ENCODE results near the gene DQX1.

The DQX1 gene

GRCh38 chr2:74515271-74515980 is 10.6 kb downstream of the DQX1 start:
- FAIRE-seq (no peak), DNase-seq (ENCODE audit: insufficient read length, low spot score) (no peak)
- no peak for TF ChIP-seq POLR2A (IDR thresholded peaks at IDR 0.05; ENCODE audit: low read depth, low read length)

GRCh38 chr2:74514368-74515270 is 11.4 kb downstream of the DQX1 start, which contains the start of gene TLX2:
TSS of gene TLX2 (plus strand) at chr2:74514450. CDS start at chr2:74514807, 357 bp downstream.
- peak; percentile 12; the same call in 1 of the 2 replicates for TF ChIP-seq POLR2A (IDR thresholded peaks at IDR 0.05; ENCODE audit: low read depth, low read length)
- DNase-seq (ENCODE audit: insufficient read length, low spot score) (no peak), FAIRE-seq (no peak)

GRCh38 chr2:74513605-74514367 is 12.2 kb downstream of the DQX1 start:
- DNase-seq (ENCODE audit: insufficient read length, low spot score): no peak
- no peak for TF ChIP-seq POLR2A (IDR thresholded peaks at IDR 0.05; ENCODE audit: low read depth, low read length)
- FAIRE-seq: no peak

- TF ChIP-seq POLR2A (IDR thresholded peaks at IDR 0.05; ENCODE audit: low read depth, low read length): no peak
- FAIRE-seq (no peak), DNase-seq (ENCODE audit: insufficient read length, low spot score) (no peak)
These were observed 13.1 kb downstream of the DQX1 start for GRCh38 chr2:74512744-74513604.

DNA sequence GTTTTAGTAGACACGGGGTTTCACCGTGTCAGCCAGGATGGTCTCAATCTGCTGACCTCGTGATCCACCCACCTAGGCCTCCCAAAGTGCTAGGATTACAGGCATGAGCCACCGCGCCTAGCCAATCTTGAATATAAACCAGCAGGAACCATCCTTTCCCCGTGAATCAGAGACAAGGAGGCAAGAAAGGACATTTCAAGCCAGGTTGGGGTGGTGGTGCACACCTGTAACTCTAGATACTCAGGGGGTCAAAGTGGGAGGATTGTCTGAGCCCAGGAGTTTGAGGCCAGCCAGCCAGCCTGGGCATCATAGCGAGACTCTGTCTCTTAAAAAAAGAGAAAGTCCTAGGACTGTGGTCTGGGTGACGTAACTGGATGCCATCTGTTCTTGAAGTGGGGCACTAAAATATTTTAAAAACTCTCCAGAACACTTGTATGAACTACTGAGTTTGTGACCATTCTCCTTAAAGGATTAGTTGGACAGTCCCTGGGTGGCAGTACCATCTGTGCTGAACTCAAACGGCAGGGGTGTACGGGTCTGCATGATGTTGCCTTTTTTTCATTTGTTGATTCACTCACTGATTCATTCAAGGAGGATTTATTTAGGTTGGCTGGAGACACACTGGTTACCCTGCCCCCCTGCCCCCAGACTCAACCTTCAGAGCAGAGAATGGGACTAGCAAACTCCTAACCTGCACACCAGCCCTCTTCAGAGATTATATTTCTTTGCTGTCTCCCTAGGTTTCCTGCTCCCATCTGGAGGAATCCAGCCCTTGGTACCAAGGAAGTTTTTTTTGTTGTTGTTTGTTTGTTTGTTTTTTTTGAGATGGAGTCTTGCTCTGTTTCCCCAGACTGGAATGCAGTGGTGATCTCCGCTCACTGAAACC is 14.7 kb downstream of the DQX1 start:
- no peak for DNase-seq (ENCODE audit: insufficient read length, low spot score)

GRCh38 chr2:74510272-74510671 is 15.8 kb downstream of the DQX1 start:
- no peak for DNase-seq (ENCODE audit: insufficient read length, low spot score)
- FAIRE-seq: no peak
- no peak for TF ChIP-seq POLR2A (IDR thresholded peaks at IDR 0.05; ENCODE audit: low read depth, low read length)

More for the DNA sequence above, 14.7 kb downstream of the DQX1 start:
- no peak for FAIRE-seq
- no peak for TF ChIP-seq POLR2A (IDR thresholded peaks at IDR 0.05; ENCODE audit: low read depth, low read length)

DNA sequence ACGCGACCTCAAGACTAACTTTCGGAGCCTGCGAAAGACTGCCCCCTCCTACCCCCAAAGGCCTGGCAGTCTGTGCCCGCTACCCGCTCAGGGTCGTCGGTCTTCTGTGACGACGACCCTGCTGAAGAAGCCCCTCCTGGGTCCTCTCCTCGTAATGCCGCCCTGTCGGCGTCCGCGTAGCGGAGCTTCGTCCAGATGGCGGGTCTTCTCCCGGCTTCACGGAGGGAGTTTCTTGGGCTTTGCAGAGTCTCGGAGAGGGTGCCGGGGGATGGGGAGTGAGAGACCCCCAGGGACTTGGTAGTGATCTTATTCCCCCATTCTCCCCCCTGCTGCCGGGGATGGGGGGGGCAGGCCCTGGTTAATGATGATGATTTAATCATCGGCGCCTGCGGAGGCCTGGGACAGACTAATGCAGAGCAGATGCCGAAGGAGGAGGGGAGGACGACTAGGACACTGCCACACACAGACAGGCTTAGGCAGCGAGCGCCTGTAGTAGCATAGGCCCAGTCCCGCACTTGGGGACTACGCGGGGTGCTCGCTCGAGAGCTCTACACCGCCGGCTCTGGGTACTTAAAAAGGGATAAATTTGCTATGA is 18.0 kb downstream of the DQX1 start:
- FAIRE-seq (no peak), DNase-seq (ENCODE audit: insufficient read length, low spot score) (no peak)

DNA sequence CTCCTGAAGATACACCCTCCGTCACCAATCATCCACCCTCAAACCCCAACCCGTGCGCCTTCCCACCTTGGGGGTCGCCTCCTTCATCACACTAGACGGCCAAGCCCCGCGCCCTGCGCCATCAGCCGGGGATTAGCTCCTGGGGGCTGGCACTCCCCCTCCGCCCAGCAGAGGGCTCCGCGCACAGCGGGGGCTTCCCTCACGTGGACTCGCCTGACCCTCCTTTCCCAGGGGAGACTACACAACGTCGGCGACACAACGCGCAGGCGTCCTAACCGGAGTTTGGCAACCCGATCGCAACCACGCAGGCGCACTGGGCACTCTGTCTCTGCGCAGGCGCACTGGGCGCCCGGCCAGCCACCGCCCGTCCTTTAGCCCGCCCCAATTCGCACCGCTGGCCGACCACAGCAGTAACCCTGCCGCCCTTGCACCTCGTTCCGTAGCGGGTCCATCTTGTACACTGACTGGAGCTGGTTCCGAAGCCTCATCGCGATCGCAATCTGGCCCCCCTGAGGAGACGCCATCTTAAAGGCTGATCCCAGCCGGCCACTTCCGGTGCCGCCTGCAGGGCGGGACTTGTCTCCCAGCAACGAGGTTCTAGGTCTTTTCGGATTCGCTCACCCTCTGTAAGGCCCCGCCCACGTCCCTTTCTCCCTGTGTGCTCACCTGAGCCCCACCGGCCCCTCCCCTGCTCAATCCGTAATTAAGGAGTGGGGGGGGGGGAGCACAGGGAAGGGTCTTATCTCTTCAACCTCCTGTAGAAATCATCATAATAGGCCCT is 18.7 kb downstream of the DQX1 start, which contains the start of gene PCGF1:
Gene PCGF1 (minus strand): TSS at position 551 of the 781 bp plus-strand sequence. CDS start 27 bp downstream, at position 524.
- peak; percentile 97 for DNase-seq (ENCODE audit: insufficient read length, low spot score)
- TF ChIP-seq POLR2A (IDR thresholded peaks at IDR 0.05; ENCODE audit: low read depth, low read length): peak; percentile 56
- FAIRE-seq: peak; percentile 71

More for the DNA sequence above, 18.0 kb downstream of the DQX1 start:
- no peak for TF ChIP-seq POLR2A (IDR thresholded peaks at IDR 0.05; ENCODE audit: low read depth, low read length)

DNA sequence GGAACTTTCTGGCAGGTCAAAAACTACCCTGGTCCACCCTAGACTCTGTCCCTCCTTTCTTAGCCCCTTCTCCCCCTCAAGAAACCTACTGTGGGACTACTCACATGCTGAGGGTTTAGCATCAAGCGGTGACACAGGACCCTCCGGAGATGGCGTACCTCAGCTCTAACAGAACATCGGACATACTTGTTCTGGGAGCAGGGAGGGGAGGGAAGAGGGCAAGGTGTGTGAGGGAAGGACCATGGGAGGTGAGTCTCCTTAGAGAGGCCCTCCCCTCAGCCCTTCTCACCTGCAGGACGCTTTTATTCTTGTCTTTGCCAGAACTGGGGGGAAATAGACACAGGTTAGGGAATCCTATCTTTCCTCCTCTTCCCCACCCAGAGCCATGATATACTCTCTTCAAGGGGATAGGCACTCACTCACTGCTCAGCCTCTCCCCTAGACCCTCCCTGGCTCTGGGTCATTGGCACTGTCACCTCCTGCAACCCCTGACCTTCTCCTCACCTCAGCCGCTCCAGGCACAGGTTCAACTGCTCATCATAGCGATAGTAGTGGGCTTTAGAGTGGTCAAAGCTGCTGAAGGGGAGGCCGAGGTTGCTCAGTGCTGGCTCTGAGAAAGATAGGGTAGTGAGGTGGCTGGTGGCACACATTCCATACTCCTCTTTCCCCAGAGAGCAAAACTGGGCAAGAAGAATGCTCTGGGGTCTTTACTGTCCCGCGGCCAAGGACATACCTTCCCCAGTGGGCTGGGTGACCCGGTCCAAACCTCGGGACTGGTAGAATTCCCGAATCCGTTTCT is 20.4 kb downstream of the DQX1 start:
- DNase-seq (ENCODE audit: insufficient read length, low spot score): no peak
- FAIRE-seq: no peak
- no peak for TF ChIP-seq POLR2A (IDR thresholded peaks at IDR 0.05; ENCODE audit: low read depth, low read length)

- TF ChIP-seq POLR2A (IDR thresholded peaks at IDR 0.05; ENCODE audit: low read depth, low read length): no peak
- DNase-seq (ENCODE audit: insufficient read length, low spot score) (no peak), FAIRE-seq (no peak)
These were observed 21.4 kb downstream of the DQX1 start for GRCh38 chr2:74504591-74504990.
